Measurements from ENCODE around the gene CELA1. TPM values are rescaled to one million over a fixed set of nuclear protein-coding genes. Genes with fewer than 3 reads are reported as not detected.

Gene CELA1
- not detected for total RNA-seq

GRCh38 chr12:51346581-51346980, at the start of gene CELA1:
Gene CELA1, minus strand, starts transcription at chr12:51346679. Its CDS starts 41 bp downstream, at chr12:51346638.
- DNase-seq (ENCODE audit: low spot score): no peak
- intact Hi-C loops (cut with DNase I): no loop called here
- ATAC-seq: no peak

GRCh38 chr12:51395283-51396230, 49.1 kb upstream of the CELA1 start:
- no peak for ATAC-seq
- intact Hi-C loops (cut with DNase I): no loop called here
- DNase-seq (ENCODE audit: low spot score): no peak

- ATAC-seq: no peak
- no peak for DNase-seq (ENCODE audit: low spot score)
- intact Hi-C loops (cut with DNase I): no loop called here
These were observed 47.4 kb upstream of the CELA1 start for GRCh38 chr12:51393676-51394545.

- ATAC-seq (peak; percentile 56), DNase-seq (ENCODE audit: low spot score) (no peak)
- intact Hi-C loops (cut with DNase I): no loop called here
These were observed 46.2 kb upstream of the CELA1 start for GRCh38 chr12:51392556-51393237.

DNA sequence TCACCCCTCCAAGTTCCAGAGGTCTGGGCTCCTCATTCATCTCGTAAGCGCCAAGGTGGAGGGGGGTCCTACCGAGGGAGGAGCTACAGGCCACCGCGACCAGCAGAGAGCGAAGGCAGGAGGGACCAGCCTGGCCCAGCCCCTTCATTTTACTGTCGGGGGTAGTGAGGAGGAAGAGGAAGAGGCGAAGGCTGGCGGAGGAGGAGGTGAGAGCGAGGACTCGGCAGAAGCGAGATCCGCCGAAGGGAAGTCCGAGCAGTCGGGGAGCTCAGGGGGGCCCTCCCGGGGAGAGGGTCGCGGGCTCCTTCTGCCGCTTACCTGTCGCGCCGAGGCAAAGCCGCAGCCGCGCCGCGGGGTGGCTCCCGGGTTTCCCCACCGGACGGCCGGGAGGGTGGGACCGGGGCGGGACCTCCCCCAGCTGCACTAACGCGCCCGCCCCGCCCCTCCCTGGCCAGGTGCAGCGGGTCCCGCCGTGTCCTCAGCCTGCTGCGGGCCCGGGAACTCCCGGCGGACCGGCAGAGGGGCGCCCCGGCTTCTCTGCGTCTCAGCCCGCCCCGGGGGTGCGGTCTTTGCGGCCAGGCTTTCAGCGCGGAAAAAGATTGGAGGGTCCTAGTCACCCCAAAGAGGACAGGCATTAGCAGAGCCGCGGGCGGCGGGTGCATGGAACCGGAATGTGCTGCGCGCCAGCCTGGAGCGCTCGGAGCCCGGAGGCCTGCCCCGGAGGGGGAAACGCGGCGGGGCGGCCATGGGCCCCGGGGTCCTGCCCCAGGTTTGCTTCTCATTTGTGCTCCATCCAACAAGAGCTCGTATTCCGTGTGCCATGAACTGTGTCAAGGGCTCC, 45.0 kb upstream of the CELA1 start, which contains the start of gene GALNT6:
GALNT6 (minus strand) TSS at position 124 of the 841 bp plus-strand sequence. CDS start 11,625 bp downstream, outside the sequence.
- peak; percentile 42 for ATAC-seq
- no peak for DNase-seq (ENCODE audit: low spot score)
- intact Hi-C loops (cut with DNase I): no loop called here

DNA sequence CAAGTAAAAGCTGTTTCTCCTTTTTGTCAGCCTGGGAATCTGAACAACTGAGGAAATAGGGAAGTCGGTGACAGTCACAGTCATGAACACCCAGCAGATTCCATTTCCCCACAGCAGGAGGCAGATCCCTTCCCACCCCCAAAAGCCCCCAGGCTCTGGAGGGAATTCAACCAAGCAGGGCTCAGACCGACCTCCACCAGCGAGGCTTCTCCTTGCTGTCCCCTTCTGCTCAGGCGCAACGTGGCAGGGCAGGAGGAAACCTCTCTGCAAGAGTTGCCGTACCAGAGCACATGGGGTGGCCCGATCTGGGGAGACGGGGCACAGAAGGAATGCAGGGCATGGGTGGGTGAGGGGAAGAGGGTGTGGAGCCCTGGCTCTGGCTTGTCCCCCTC, 44.4 kb upstream of the CELA1 start:
- intact Hi-C loops (cut with DNase I): no loop called here
- ATAC-seq (peak; percentile 58), DNase-seq (ENCODE audit: low spot score) (no peak)

DNA sequence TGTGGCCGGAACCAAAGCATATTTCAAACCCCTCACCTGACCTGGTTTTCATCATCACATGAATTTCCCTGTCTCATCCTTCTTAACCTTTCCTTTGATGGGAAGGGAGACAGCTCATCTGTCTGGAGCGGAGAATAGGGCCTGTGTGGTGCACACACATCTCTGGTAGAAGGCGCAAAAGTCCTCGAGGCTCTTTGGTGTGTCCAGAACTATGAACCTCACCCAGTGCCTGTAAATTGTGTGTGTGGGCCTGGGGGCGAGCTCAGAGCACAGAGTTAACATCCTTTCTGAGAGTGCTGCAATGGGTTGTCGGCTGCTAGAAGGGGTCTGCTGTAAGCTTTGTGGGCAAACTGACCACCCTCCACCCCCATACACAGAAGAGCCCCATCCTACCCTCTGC, 44.0 kb upstream of the CELA1 start:
- no peak for ATAC-seq
- DNase-seq (ENCODE audit: low spot score): no peak

DNA sequence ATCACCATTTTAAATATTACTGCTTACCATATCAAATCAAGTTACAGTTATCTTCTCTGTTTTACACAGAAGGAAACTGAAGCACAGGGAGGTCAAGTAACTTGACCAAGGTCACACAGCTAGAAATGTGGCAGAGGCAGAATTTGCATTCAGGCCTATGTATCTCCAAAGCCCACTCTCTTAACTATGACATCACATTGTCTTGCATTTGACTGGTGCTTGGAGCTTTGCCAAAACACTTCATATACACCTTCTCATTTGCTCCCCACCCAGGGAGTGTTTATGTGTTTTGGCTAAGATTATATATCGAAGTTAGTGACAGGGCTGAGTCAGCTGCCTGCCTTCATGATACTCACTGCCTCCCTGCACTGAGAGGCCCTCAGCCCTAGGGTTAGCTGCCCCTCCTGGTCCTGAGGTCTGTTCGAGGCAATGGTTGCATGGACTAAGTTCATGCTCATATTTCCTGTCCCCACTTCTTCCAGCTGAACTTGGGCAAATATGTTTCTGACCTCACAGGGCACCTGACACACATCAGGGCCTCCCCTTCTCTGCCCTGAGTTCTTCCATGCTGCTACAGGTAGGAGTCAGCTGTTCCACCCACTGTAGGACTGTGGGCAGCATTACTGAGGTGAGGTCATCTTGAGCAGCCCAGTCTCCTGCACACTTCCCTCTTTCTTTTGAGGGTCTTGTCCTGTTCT, 43.0 kb upstream of the CELA1 start:
- ATAC-seq: no peak
- no peak for DNase-seq (ENCODE audit: low spot score)

More for the DNA sequence above, 44.0 kb upstream of the CELA1 start:
- intact Hi-C loops (cut with DNase I): no loop called here

DNA sequence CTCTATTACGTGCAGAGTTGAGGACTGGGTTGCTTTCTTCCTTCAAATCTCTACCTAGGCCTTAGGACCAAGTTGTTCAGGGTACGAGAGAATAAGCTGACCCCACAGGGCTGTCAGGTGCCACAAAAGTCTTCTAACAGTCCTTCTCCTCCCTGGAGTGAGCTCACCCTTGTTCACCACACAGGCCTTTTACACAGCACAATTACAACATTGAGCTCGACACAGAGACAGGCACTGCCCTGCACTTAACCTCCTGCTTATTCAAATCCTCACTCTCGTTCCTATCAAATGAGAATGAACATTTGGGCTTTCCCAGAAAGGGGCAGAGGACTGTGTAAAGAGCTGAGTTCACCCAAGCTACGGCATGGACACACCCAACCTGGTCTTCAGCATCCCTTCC, 42.4 kb upstream of the CELA1 start:
- intact Hi-C loops (cut with DNase I): no loop called here
- ATAC-seq (no peak), DNase-seq (ENCODE audit: low spot score) (no peak)

More for the DNA sequence above, 43.0 kb upstream of the CELA1 start:
- intact Hi-C loops (cut with DNase I): no loop called here

DNA sequence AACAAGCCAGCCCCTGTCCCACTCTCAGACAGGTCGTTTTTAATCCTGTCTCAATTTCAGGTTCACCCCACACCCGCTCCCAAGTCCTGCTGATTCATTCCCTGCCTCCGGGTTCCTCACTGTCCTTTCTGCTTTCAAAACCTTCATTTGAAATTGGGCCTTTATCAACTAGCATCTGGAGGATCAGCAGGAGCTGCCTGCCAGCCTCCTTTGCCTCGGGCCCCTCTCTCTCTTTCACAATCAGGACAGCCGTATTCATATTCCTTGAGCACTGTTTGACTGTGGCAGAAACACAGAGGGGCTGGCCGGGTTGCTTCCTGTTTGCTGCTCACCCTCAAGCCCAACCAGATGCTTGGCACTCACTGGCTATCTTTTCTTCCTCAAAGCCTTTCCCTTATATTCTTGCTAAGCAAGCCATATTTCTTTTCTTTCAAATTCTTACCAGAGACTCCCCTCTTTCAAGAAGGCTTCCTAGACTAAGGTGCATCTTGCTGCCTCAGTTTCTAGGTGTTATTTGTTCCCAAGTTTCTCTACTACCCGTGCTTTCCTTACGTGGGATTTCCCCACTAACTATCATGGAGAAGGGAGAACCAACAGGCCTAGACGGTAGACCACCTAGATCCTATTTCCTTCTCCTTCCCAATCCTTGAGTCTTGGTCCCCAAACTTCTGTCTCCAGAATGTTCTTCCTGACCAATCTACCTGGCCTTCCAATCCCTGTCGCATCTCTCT, 41.8 kb upstream of the CELA1 start:
- DNase-seq (ENCODE audit: low spot score): no peak
- intact Hi-C loops (cut with DNase I): no loop called here
- ATAC-seq: no peak

GRCh38 chr12:51386351-51386750, 39.9 kb upstream of the CELA1 start:
- intact Hi-C loops (cut with DNase I): no loop called here
- ATAC-seq (no peak), DNase-seq (ENCODE audit: low spot score) (no peak)

GRCh38 chr12:51383269-51383905, 36.9 kb upstream of the CELA1 start:
- intact Hi-C loops (cut with DNase I): no loop called here
- ATAC-seq: no peak
- no peak for DNase-seq (ENCODE audit: low spot score)

DNA sequence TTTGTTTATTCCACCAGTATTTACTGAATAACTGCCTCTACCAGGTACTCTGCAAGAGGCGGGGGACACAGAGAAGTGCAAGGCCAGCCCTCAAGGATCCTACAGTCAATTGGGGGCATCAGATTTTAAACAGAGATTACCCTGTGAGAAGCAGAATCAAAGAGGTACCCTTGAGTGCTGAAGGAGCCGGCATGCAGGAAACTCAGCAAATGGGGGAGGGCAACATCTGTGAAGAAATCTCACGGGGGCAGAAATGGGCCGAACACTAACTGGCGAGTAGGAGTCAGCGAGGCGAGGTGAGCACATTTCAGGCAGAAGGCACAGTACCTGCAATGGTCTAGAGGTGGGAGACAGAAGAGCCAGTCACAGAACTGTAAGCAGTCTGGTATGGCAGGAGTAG, 35.7 kb upstream of the CELA1 start:
- intact Hi-C loops (cut with DNase I): no loop called here
- DNase-seq (ENCODE audit: low spot score) (no peak), ATAC-seq (no peak)

DNA sequence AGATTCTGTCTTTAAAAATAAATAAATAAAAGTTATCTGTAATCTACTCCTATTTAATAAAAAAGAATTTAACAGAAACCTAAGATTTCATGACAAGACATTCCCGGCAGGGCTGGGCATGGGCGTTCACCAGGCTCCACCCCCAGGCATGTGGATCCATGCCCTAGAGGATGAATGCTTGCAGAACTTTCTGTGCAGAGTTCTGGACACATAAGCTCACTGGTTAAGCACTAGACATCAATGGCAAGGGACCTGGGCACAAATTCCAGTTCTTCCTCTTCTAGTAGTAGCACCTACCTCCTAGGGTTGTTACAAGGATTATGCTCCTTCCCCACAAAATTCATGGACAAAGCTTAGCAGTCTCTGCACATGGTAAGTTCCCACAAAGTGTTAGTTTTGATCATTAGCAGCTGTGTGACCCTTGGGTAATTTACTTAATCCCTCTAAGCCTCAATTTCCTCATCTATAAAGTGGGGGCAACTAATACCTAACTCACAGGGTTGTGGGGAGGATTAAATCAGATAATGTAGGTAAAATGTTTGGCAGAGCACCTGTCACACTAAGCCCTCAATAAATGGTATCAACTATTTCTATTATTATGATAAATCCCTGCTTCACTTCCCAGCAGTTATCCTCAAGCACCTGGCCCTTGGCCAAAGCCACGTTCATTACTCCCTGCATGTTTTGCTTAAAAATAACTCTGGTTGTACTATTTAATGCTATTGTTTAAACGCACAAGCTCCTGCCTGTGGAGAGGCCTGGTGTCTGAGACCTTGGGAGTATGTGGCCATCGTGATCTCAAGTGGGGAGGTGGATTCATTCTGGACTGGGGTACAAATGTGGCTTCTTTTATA, 35.0 kb upstream of the CELA1 start:
- intact Hi-C loops (cut with DNase I): no loop called here
- DNase-seq (ENCODE audit: low spot score) (no peak), ATAC-seq (no peak)

DNA sequence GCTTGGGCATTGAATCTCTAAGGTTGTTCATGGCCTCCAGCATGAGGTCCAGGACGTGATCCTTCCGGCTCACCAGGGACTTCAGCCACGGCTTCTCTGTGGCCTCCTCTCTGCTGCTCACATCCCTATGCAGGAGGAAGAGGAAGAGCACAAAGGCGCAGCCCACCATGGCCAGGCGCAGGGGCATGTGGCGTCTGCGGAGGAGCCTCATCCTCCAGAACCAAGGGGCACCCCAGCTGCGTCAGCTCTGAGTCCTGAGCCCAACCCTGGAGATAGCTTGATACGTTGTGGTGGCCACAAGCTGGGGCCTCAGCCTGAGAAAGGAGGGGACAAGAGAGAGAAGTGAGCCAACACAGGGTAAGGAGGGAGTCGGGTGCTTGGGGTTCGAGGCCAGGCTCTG, 33.1 kb upstream of the CELA1 start:
- intact Hi-C loops (cut with DNase I): no loop called here

DNA sequence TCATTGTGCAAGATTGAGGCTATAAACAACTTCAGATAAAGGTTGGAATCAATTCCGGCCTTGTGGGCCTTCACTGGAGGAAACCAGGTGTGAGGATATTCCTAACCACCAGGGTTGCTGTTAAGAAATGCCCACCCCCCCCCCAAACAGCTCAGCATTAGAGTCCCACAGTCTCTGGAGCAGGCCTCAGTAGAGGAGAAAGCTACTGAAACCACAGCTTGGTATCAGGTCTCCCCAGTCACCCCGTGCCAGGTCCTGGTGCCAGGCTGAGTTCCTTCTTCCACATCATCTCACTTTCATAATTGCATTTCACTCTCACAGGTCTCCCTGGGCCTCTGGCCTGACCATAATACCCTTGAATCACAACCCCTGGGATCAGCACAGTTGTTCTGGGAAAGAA, 32.3 kb upstream of the CELA1 start:
- no peak for DNase-seq (ENCODE audit: low spot score)
- no peak for ATAC-seq
- intact Hi-C loops (cut with DNase I): no loop called here

More for the DNA sequence above, 33.1 kb upstream of the CELA1 start:
- ATAC-seq: no peak
- DNase-seq (ENCODE audit: low spot score): no peak
